Mesenchymal stem cell (in vitro differentiated cells and primary cell): Measurements from ENCODE around the gene XRCC5.
"Not testable (repeated sequence)": the region's sequence is repeated elsewhere in the genome, so short reads cannot be mapped to it uniquely, and the experiment has no call there.

Experiments
- DNase-seq: peaks from one replicate; pipeline ENCODE4 v3.0.0-alpha.2; 2013
- H2AFZ ChIP-seq: one replicate; pipeline ENCODE4 v1.6.1; 2013; ENCODE audit warnings: low read depth, mild to moderate bottlenecking, control low read depth, inconsistent platforms, low read length, moderate library complexity
- H2AK5ac ChIP-seq: 2 replicates; pipeline ENCODE4 v1.6.1; 2013; ENCODE audit warnings: low read length, moderate library complexity, mild to moderate bottlenecking, inconsistent platforms; ENCODE audit not compliant: severe bottlenecking
- H2BK120ac ChIP-seq: one replicate; pipeline ENCODE4 v1.6.1; 2013; ENCODE audit warnings: low read depth, mild to moderate bottlenecking, inconsistent platforms, low read length, moderate library complexity
- H2BK12ac ChIP-seq, 2 experiments: one replicate each; pipeline ENCODE4 v1.6.1; 2013; ENCODE audit warnings: inconsistent platforms in 2 of 2, low read length in 2 of 2, mild to moderate bottlenecking in 2 of 2, moderate library complexity in 2 of 2, control low read depth in 1 of 2
- H2BK15ac ChIP-seq: one replicate; pipeline ENCODE4 v1.6.1; 2013; ENCODE audit warnings: mild to moderate bottlenecking, low read depth, inconsistent platforms; ENCODE audit not compliant: poor library complexity, severe bottlenecking
- H2BK5ac ChIP-seq: 2 replicates; pipeline ENCODE4 v1.6.1; 2013; ENCODE audit warnings: low read depth, mild to moderate bottlenecking, low read length, control low read depth, inconsistent platforms; ENCODE audit not compliant: poor library complexity, severe bottlenecking
- H3K14ac ChIP-seq, 2 experiments: one replicate each; pipeline ENCODE4 v1.6.1; 2013; ENCODE audit warnings: inconsistent platforms in 2 of 2, low read length in 2 of 2, control low read depth in 1 of 2, mild to moderate bottlenecking in 1 of 2, moderate library complexity in 1 of 2
- H3K18ac ChIP-seq, 2 experiments: one replicate each; pipeline ENCODE4 v1.6.1; 2013; ENCODE audit warnings: inconsistent platforms in 2 of 2, low read length in 2 of 2, control low read depth in 1 of 2, low read depth in 1 of 2, mild to moderate bottlenecking in 1 of 2
- H3K23ac ChIP-seq, 2 experiments: one replicate each; pipeline ENCODE4 v1.6.1; 2013; ENCODE audit warnings: inconsistent platforms in 2 of 2, low read length in 2 of 2, mild to moderate bottlenecking in 2 of 2, moderate library complexity in 2 of 2, control low read depth in 1 of 2
- H3K27ac ChIP-seq: 2 replicates; pipeline ENCODE4 v1.5.1; 2013; ENCODE audit warnings: mild to moderate bottlenecking, moderate library complexity, low read length, control low read depth, inconsistent platforms; ENCODE audit not compliant: poor library complexity, severe bottlenecking
- H3K27me3 ChIP-seq, 2 experiments: 2 replicates each; pipeline versions ENCODE4 v1.6.1 to v1.7.0; 2013; ENCODE audit warnings: low read length in 2 of 2, mild to moderate bottlenecking in 2 of 2, moderate library complexity in 2 of 2, control low read depth in 1 of 2, inconsistent platforms in 1 of 2; ENCODE audit not compliant: control insufficient read depth in 1 of 2, insufficient read depth in 1 of 2
- H3K36me3 ChIP-seq, 2 experiments: 2 replicates each; pipeline versions ENCODE4 v1.6.1 to v1.7.0; 2013; ENCODE audit warnings: low read length in 2 of 2, control low read depth in 1 of 2, inconsistent platforms in 1 of 2, low read depth in 1 of 2, mild to moderate bottlenecking in 1 of 2; ENCODE audit not compliant: insufficient read depth in 2 of 2, control insufficient read depth in 1 of 2
- H3K4ac ChIP-seq, 2 experiments: one replicate each; pipeline ENCODE4 v1.6.1; 2013; ENCODE audit warnings: inconsistent platforms in 2 of 2, low read length in 2 of 2, mild to moderate bottlenecking in 2 of 2, moderate library complexity in 2 of 2, control low read depth in 1 of 2, low read depth in 1 of 2
- H3K4me1 ChIP-seq: 2 replicates; pipeline ENCODE4 v1.6.1; 2013; ENCODE audit warnings: low read depth, low read length, control low read depth; ENCODE audit not compliant: control insufficient read depth, insufficient read depth
- H3K4me2 ChIP-seq: 2 replicates; pipeline ENCODE4 v1.6.1; 2013; ENCODE audit warnings: low read length, mild to moderate bottlenecking, inconsistent platforms; ENCODE audit not compliant: poor library complexity, severe bottlenecking
- H3K4me3 ChIP-seq, 2 experiments: 2 replicates each; pipeline versions ENCODE4 v1.5.1 to v1.7.0; 2013; ENCODE audit warnings: low read length in 2 of 2, mild to moderate bottlenecking in 2 of 2, control low read depth in 1 of 2, low read depth in 1 of 2; ENCODE audit not compliant: insufficient read depth in 1 of 2
- H3K79me1 ChIP-seq: replicated peaks from 2 replicates; pipeline ENCODE4 v1.6.1; 2013; ENCODE audit warnings: mild to moderate bottlenecking, control low read depth, low read length, inconsistent platforms; ENCODE audit not compliant: poor library complexity, severe bottlenecking
- H3K9ac ChIP-seq: 2 replicates; pipeline ENCODE4 v1.7.0; 2013; ENCODE audit warnings: mild to moderate bottlenecking, low read length, moderate library complexity
- H3K9me3 ChIP-seq: 2 replicates; pipeline ENCODE4 v1.7.0; 2013; ENCODE audit warnings: mild to moderate bottlenecking, low read length; ENCODE audit not compliant: control insufficient read depth
- H4K8ac ChIP-seq: one replicate; pipeline ENCODE4 v1.6.1; 2013; ENCODE audit warnings: inconsistent platforms, mild to moderate bottlenecking, low read length, moderate library complexity
- H4K91ac ChIP-seq: one replicate; pipeline ENCODE4 v1.6.1; 2013; ENCODE audit warnings: mild to moderate bottlenecking, low read length, inconsistent platforms
- WGBS: methylation state at CpG from one replicate; pipeline ENCODE4 v1.1.7; 2013; ENCODE audit warnings: mixed read lengths; 5-methylcytosine and 5-hydroxymethylcytosine counted together

The XRCC5 gene

GRCh38 chr2:216205486-216205885 is 96.3 kb downstream of the XRCC5 start:
- Histone ChIP-seq H2BK120ac (no peak overlapping the region), H3K4me2 (no peak overlapping the region), H2BK12ac (no peak overlapping the region), H4K91ac (no peak overlapping the region), H3K18ac (no peak overlapping the region), H4K8ac (no peak overlapping the region), H3K23ac (no peak overlapping the region), H3K4me3 (no peak overlapping the region), H3K4ac (no peak overlapping the region), H3K9me3 (no peaks in the 10 kb centered on the region), H3K4me1 (peaks cover 5% of the 10 kb centered on the region), H3K9ac (no peak overlapping the region), H3K36me3 (peaks cover 33 to 89% of the 10 kb centered on the region in 2 experiments), H3K14ac (no peak overlapping the region), H3K27me3 (no peaks in the 10 kb centered on the region), H2BK15ac (no peak overlapping the region), H2AK5ac (no peak overlapping the region), H3K79me1 (peaks cover 25% of the 10 kb centered on the region), H3K27ac (no peak overlapping the region), H2AFZ (no peak overlapping the region), H2BK5ac (no peak overlapping the region)
- WGBS: 100% methylated on average over 1 of the region's 1 CpG
- no peak for DNase-seq

- no peak overlapping the region for H3K27ac ChIP-seq
- WGBS: 100% methylated on average over 2 of the region's 2 CpGs
These were observed 97.0 kb downstream of the XRCC5 start for GRCh38 chr2:216206041-216206703.

GRCh38 chr2:216206821-216207220 is 97.7 kb downstream of the XRCC5 start:
- no peak overlapping the region for H4K91ac ChIP-seq
- H2BK5ac ChIP-seq: no peak overlapping the region
- H3K9ac ChIP-seq: no peak overlapping the region
- no peak overlapping the region for H3K4me3 ChIP-seq
- no peak overlapping the region for H3K18ac ChIP-seq
- H3K4me2 ChIP-seq: no peak overlapping the region
- no peak overlapping the region for H4K8ac ChIP-seq
- no peak overlapping the region for H2AK5ac ChIP-seq
- no peak overlapping the region for H3K27ac ChIP-seq
- H2BK120ac ChIP-seq: no peak overlapping the region
- H2BK12ac ChIP-seq: no peak overlapping the region
- H3K79me1 ChIP-seq: peaks cover 23% of the 10 kb centered on the region
- WGBS: 95% methylated on average over 5 of the region's 5 CpGs
- no peaks in the 10 kb centered on the region for H3K27me3 ChIP-seq
- no peak overlapping the region for H2AFZ ChIP-seq
- H3K4me1 ChIP-seq: peaks cover 5% of the 10 kb centered on the region
- peaks cover 33 to 83% of the 10 kb centered on the region in 2 experiments for H3K36me3 ChIP-seq
- H3K9me3 ChIP-seq: no peaks in the 10 kb centered on the region
- no peak overlapping the region for H3K14ac ChIP-seq
- no peak overlapping the region for H3K4ac ChIP-seq
- H3K23ac ChIP-seq: no peak overlapping the region
- no peak for DNase-seq
- no peak overlapping the region for H2BK15ac ChIP-seq

More at GRCh38 chr2:216206041-216206703, 97.0 kb downstream of the XRCC5 start:
- no peak overlapping the region for H2BK12ac ChIP-seq
- H2BK5ac ChIP-seq: no peak overlapping the region
- H3K4me1 ChIP-seq: peaks cover 5% of the 10 kb centered on the region
- no peaks in the 10 kb centered on the region for H3K27me3 ChIP-seq
- no peak overlapping the region for H3K4ac ChIP-seq
- no peak overlapping the region for H4K8ac ChIP-seq
- no peak overlapping the region for H2BK15ac ChIP-seq
- H3K9me3 ChIP-seq: no peaks in the 10 kb centered on the region
- peaks cover 33 to 83% of the 10 kb centered on the region in 2 experiments for H3K36me3 ChIP-seq
- H3K79me1 ChIP-seq: peaks cover 23% of the 10 kb centered on the region
- H3K4me3 ChIP-seq: no peak overlapping the region
- no peak overlapping the region for H2AFZ ChIP-seq
- no peak overlapping the region for H3K9ac ChIP-seq
- no peak overlapping the region for H3K14ac ChIP-seq
- no peak overlapping the region for H2AK5ac ChIP-seq
- no peak for DNase-seq
- H4K91ac ChIP-seq: no peak overlapping the region
- H3K4me2 ChIP-seq: no peak overlapping the region
- no peak overlapping the region for H2BK120ac ChIP-seq
- H3K18ac ChIP-seq: no peak overlapping the region
- no peak overlapping the region for H3K23ac ChIP-seq

- Histone ChIP-seq H4K8ac (peak overlapping the region; percentile 21), H2BK12ac (peak overlapping the region in 1 of 2 experiments; percentile 44), H3K79me1 (peaks cover 29% of the 10 kb centered on the region), H3K36me3 (peaks cover 33 to 74% of the 10 kb centered on the region in 2 experiments)
- not testable (repeated sequence) for H3K4me1 ChIP-seq, H3K4me3 ChIP-seq, H3K9me3 ChIP-seq, H3K9ac ChIP-seq, H3K4me2 ChIP-seq, H2BK5ac ChIP-seq, H2AK5ac ChIP-seq, H3K27me3 ChIP-seq, H3K14ac ChIP-seq, DNase-seq, H2BK15ac ChIP-seq, H2BK120ac ChIP-seq, H2AFZ ChIP-seq, H3K18ac ChIP-seq, H3K23ac ChIP-seq, H3K27ac ChIP-seq, H3K4ac ChIP-seq, H4K91ac ChIP-seq
- 95% methylated on average over 8 of the region's 8 CpGs for WGBS
These were observed 99.5 kb downstream of the XRCC5 start for GRCh38 chr2:216208661-216209060.
